ENCODE results near the gene HCN2. TPM values are rescaled to one million over a fixed set of nuclear protein-coding genes. Genes with fewer than 3 reads are reported as not detected.

HCN2 gene
- total and polyA plus RNA-seq, 8 donors, result 0.06 to 0.50 (median 0.17) TPM

GRCh38 chr19:633786-634639 is 44.3 kb downstream of the HCN2 start:
- no peaks in the 10 kb centered on the region for H3K9me3 ChIP-seq
- peaks cover 0 to 6% of the 10 kb centered on the region in 2 donors for H3K27me3 ChIP-seq
- DNase-seq (no peak), ATAC-seq (peak; percentile 4)
- no peak for TF ChIP-seq CTCF (IDR thresholded peaks at IDR 0.05)
- intact Hi-C loops (cut with DNase I), result no loop called here
- peaks cover 17 to 34% of the 10 kb centered on the region in 2 donors for H3K4me1 ChIP-seq
- peak overlapping the region in 1 of 2 donors; percentile 73 for H3K27ac ChIP-seq
- peak overlapping the region; percentile 76 to 99 for H3K4me3 ChIP-seq
- peaks cover 0 to 19% of the 10 kb centered on the region in 2 donors for H3K36me3 ChIP-seq

DNA sequence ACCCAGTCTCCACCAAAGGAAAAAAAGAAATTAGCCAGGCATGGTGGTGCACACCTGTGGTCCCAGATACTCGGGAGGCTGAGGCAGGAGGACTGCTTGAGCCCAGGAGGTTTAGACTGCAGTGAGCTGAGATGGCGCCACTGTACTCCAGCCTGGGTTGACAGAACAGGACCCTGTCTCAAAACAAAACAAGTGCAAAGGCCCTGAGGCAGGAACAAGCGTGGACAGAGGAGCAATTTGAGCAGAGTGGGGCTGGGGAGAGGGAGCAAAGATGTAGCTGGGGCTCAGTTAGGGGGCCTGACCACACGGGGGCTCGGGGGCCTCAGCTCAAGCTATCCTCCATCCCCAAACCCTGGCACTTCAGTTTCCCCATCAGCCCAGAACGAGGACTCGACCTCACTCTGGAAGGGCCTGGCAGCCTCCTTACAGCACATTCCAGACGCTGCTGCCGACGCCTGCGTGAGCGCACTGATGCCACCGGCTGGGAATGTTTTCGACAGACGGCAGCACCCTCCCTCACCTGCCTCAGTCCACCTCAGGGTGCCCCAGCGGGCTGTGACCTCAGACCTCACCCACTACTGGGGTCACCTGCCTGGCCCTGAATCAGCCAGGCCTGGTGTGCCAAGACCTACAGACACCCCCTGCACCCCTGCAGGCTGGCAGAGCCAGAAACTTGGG is 45.4 kb downstream of the HCN2 start:
- H3K27me3 ChIP-seq, result peaks cover 0 to 17% of the 10 kb centered on the region in 2 donors
- H3K4me1 ChIP-seq, result peaks cover 20 to 40% of the 10 kb centered on the region in 2 donors
- H3K9me3 ChIP-seq, result no peaks in the 10 kb centered on the region
- intact Hi-C loops (cut with DNase I), result no loop called here
- H3K27ac ChIP-seq, result no peak overlapping the region
- peaks cover 0 to 8% of the 10 kb centered on the region in 2 donors for H3K36me3 ChIP-seq
- no peak for ATAC-seq
- DNase-seq, result no peak
- no peak for TF ChIP-seq CTCF (IDR thresholded peaks at IDR 0.05)
- no peak overlapping the region for H3K4me3 ChIP-seq

DNA sequence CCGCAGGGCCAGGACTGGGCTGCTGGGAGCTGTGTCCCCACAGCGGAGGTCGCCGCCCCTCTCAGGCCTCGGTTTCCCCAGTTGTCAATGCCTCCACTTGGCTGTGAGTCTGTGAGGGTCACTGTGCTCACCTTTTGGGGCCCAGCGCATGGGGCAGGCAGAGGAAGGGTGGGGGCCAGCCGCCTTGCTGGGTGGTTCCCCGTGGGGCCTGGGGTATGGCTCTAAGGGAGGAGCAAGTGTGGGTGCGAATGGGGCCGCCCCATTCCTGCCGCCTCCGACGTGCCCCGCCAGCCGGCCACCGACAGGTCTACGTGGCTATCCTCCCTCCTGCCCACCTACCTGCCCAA is 49.2 kb downstream of the HCN2 start:
- ATAC-seq, result no peak
- Histone ChIP-seq H3K4me3 (peak overlapping the region; percentile 18 to 34), H3K27me3 (peaks cover 0 to 21% of the 10 kb centered on the region in 2 donors), H3K4me1 (peaks cover 14 to 24% of the 10 kb centered on the region in 2 donors), H3K9me3 (no peaks in the 10 kb centered on the region), H3K27ac (no peak overlapping the region), H3K36me3 (peaks cover 0 to 6% of the 10 kb centered on the region in 2 donors)
- TF ChIP-seq CTCF (IDR thresholded peaks at IDR 0.05), result no peak
- intact Hi-C loops (cut with DNase I), result no loop called here
- DNase-seq, result no peak

DNA sequence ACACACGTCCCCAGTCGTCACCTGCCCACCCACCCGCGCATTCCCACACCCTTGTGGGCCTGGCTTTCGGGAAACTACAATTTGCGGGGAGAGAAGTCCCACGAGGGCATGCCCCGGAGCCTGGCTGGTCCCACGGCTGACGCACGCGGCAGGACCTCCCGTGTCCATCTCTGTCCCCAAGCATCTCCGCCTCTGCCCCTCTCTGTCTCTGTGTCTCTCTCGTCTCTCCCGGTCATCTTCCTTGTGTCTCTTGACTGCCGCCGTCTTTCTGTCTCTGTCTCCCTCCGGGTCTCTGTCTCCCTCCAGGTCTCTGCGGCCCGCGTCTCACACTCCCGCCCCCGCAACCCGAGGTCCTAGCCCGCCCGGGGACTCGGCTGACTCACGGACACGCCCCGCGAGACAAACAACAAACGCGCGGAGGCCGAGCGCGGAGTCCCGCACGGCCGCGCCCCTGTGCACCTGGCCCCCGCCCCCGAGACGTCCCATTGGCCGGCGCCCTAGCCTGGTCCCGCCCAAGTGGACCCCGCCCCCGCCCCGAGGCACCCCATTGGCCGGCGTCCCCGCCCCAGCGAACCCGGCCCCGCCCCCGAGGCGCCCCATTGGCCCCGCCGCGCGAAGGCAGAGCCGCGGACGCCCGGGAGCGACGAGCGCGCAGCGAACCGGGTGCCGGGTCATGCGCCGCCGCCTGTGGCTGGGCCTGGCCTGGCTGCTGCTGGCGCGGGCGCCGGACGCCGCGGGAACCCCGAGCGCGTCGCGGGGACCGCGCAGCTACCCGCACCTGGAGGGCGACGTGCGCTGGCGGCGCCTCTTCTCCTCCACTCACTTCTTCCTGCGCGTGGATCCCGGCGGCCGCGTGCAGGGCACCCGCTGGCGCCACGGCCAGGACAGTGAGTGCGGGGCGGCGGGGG is 49.8 kb downstream of the HCN2 start, which contains the start of gene FGF22:
Gene FGF22, plus strand, starts transcription at position 627 of the 908 bp plus-strand sequence. Its CDS starts 47 bp downstream, at position 674.
- Histone ChIP-seq H3K4me1 (peaks cover 8 to 18% of the 10 kb centered on the region in 2 donors), H3K27ac (no peak within 1 kb of the TSS), H3K27me3 (peaks cover 0 to 21% of the 10 kb centered on the region in 2 donors), H3K36me3 (peaks cover 0 to 12% of the 10 kb centered on the region in 2 donors), H3K9me3 (no peaks in the 10 kb centered on the region), H3K4me3 (peak within 1 kb of the TSS; percentile 18 to 34)
- intact Hi-C loops (cut with DNase I), result no loop called here
- DNase-seq, result peak; percentile 62 to 95 (median 88)
- peak; percentile 96 for ATAC-seq
- TF ChIP-seq CTCF (IDR thresholded peaks at IDR 0.05), result no peak

Data from left lung (tissue), 10 donors.